ENCODE measurements around the gene MEDAG. TPM values are rescaled to one million over a fixed set of nuclear protein-coding genes. Genes with fewer than 3 reads are reported as not detected.
"Not testable (repeated sequence)": the region's sequence is repeated elsewhere in the genome, so short reads cannot be mapped to it uniquely, and the experiment has no call there.

Gene MEDAG
- total RNA-seq, 1 donor from 2014 or later: 7.2 TPM

DNA sequence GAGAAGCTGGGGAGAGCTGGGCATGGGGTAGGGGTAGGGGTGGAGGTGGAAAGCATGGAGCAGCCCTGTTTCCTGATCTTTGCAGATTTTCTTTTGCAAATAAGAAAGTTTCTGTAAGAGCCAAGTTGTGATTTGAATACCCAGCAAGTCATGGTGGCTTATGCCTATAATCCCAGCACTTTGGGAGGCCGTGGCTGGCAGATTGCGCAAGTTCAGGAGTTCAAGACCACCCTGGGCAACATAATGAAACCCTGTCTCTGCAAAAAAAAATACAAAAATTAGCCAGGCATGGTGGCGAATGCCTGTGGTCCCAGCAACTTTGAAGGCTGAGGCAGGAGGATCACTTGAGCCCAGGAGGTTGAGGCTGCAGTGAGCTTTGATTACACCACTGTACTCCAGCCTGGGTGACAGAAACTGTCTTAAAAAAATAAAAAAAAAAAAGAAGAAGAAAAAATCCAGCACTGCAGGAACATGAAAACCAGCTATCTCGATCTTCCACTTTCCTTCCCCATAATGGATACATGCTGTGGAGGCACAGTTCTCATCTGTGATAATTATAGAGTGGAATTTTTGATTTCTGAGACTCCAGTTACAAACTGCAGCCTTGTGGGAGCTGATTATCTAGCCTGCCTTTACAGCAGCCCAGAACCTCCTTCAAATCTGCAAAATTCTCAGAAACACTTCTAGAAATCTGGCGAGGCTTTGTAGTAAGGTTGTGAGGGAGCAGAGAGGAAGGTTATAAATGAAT is 14.3 kb downstream of the MEDAG start:
- H3K27me3 ChIP-seq (ENCODE audit: low read depth): no peaks in the 10 kb centered on the region
- no peaks in the 10 kb centered on the region for H3K4me1 ChIP-seq
- TF ChIP-seq, protein P1, sequence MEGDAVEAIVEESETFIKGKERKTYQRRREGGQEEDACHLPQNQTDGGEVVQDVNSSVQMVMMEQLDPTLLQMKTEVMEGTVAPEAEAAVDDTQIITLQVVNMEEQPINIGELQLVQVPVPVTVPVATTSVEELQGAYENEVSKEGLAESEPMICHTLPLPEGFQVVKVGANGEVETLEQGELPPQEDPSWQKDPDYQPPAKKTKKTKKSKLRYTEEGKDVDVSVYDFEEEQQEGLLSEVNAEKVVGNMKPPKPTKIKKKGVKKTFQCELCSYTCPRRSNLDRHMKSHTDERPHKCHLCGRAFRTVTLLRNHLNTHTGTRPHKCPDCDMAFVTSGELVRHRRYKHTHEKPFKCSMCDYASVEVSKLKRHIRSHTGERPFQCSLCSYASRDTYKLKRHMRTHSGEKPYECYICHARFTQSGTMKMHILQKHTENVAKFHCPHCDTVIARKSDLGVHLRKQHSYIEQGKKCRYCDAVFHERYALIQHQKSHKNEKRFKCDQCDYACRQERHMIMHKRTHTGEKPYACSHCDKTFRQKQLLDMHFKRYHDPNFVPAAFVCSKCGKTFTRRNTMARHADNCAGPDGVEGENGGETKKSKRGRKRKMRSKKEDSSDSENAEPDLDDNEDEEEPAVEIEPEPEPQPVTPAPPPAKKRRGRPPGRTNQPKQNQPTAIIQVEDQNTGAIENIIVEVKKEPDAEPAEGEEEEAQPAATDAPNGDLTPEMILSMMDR (IDR thresholded peaks at IDR 0.05): no peak
- H3K4me3 ChIP-seq: no peak overlapping the region
- intact Hi-C loops (cut with DNase I): no loop called here
- no peaks in the 10 kb centered on the region for H3K9me3 ChIP-seq
- ATAC-seq (no peak), DNase-seq (no peak)
- H3K27ac ChIP-seq: no peak overlapping the region
- no peaks in the 10 kb centered on the region for H3K36me3 ChIP-seq

DNA sequence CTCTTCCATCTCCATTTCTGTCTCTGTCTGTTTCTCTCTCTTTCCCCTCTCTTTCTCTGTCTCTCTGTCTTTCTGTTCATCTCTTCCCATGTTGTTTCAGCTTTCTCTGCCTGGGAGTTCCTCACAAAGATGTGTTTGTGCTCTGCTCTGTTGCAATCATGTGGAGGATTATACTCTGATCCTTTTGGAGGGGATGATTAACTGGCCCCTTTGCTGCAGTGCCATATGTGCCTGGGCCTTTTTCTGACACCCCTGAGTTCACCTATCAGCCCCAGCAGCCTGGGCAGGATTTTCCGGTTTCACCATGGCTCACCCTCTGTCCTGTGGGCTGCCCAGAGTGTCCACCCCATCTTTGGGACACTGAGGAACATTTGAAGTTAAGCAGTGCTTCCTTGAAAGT is 17.3 kb downstream of the MEDAG start:
- no peak for ATAC-seq
- H3K4me3 ChIP-seq: no peak overlapping the region
- no peak overlapping the region for H3K27ac ChIP-seq
- no peak for DNase-seq
- H3K36me3 ChIP-seq: no peaks in the 10 kb centered on the region
- no peaks in the 10 kb centered on the region for H3K27me3 ChIP-seq (ENCODE audit: low read depth)
- H3K4me1 ChIP-seq: no peaks in the 10 kb centered on the region
- intact Hi-C loops (cut with DNase I): no loop called here
- no peaks in the 10 kb centered on the region for H3K9me3 ChIP-seq
- TF ChIP-seq, protein P1 (IDR thresholded peaks at IDR 0.05): no peak

DNA sequence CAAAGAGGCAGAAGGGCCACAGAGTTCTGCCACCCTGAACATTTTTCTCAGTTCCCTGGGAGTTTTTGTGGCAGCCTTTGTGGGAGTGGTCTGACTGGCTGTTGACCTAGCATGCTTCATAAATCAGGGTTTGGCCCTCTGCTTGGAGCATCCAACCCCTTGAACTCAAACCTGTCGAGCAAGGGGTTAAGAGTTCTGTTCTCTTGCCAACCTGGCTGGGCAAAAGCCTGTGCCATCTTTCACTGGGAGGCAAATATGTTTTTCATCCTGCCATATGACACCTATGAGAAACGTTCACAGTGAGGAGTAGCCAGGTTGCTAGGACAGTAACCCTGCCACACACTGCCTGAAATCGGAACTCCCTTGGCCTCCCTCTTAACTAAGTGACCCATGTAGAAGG is 18.6 kb downstream of the MEDAG start:
- TF ChIP-seq, protein P1 (IDR thresholded peaks at IDR 0.05): no peak
- Histone ChIP-seq H3K9me3 (no peaks in the 10 kb centered on the region), H3K27me3 (ENCODE audit: low read depth) (no peaks in the 10 kb centered on the region), H3K36me3 (no peaks in the 10 kb centered on the region), H3K4me1 (no peaks in the 10 kb centered on the region), H3K4me3 (no peak overlapping the region), H3K27ac (no peak overlapping the region)
- intact Hi-C loops (cut with DNase I): no loop called here
- DNase-seq: no peak
- no peak for ATAC-seq

DNA sequence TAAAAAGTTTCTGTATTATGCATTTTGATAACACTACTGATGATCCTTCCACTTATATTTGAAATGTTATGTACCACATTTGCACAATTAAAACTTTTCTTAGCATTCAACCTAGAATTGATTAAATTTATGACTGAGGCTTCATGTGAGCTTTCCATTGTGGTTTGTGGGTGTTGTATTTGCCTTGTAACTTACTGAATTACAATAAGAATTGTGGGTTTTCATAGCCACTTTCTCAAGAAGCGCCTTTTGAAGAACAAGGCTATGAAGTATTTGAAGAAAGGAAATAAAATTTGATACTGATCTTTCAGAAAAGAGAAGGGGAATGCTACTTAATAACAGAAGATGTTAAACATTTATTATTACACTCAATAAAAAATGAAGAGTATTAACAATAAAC is 19.4 kb downstream of the MEDAG start:
- Histone ChIP-seq H3K4me1 (no peaks in the 10 kb centered on the region), H3K27me3 (ENCODE audit: low read depth) (no peaks in the 10 kb centered on the region), H3K27ac (no peak overlapping the region), H3K36me3 (no peaks in the 10 kb centered on the region), H3K9me3 (no peaks in the 10 kb centered on the region), H3K4me3 (no peak overlapping the region)
- TF ChIP-seq, protein P1 (IDR thresholded peaks at IDR 0.05): no peak
- intact Hi-C loops (cut with DNase I): no loop called here
- DNase-seq: no peak
- no peak for ATAC-seq

DNA sequence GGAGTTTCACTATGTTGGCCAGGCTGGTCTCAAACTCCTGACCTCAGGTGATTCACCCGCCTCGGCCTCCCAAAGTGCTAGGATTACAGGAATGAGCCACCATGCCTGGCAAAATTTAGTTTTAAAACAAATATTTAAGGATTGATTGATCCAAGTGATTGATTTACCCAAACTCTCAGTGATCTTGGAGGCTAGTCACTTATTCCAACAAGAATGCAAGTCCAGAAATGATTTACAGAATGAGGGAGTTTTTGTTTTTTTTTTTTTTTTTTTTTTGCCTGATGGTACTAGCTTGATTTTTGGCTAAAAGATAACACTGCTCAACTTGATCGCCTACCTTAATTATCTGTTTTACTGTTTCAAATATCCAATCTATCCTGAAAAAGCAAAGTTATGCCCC is 20.7 kb downstream of the MEDAG start:
- no peak overlapping the region for H3K27ac ChIP-seq
- no peaks in the 10 kb centered on the region for H3K9me3 ChIP-seq
- no peak for ATAC-seq
- intact Hi-C loops (cut with DNase I): no loop called here
- no peaks in the 10 kb centered on the region for H3K36me3 ChIP-seq
- no peaks in the 10 kb centered on the region for H3K4me1 ChIP-seq
- no peak overlapping the region for H3K4me3 ChIP-seq
- H3K27me3 ChIP-seq (ENCODE audit: low read depth): no peaks in the 10 kb centered on the region
- TF ChIP-seq, protein P1 (IDR thresholded peaks at IDR 0.05): no peak
- DNase-seq: no peak

DNA sequence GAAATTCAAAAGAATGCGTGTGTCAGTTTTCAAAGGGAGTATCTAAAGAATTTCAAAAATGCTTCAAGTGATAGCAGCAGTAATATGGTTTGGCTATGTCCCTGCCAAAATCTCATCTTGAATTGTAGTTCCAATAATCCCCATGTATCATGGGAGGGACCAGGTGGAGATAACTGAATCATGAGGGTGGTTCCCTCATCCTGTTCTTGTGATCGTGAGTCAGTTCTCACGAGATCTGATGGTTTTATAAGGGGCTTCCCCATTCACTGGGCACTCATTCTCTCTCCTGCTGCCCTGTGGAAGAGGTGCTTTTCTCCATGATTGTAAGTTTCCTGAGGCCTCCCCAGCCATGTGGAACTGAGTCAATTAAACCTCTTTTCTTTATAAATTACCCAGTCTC is 21.1 kb downstream of the MEDAG start:
- DNase-seq; H3K36me3 ChIP-seq; H3K27me3 ChIP-seq (ENCODE audit: low read depth); H3K27ac ChIP-seq; ATAC-seq; intact Hi-C loops (cut with DNase I); H3K9me3 ChIP-seq; H3K4me3 ChIP-seq; H3K4me1 ChIP-seq: not testable (repeated sequence)
